Embryonic facial prominence (tissue), 1 donor: ENCODE results near the gene NOLC1.

Source experiments
- DNase-seq: peaks from one replicate; pipeline ENCODE4 v3.0.0-alpha.2; 2016; ENCODE audit errors: extremely low spot score

NOLC1 gene

GRCh38 chr10:102121739-102122372, 30.3 kb upstream of the NOLC1 start:
- DNase-seq, result no peak

- DNase-seq, result no peak
Measured at GRCh38 chr10:102122450-102122849, 29.7 kb upstream of the NOLC1 start.

- no peak for DNase-seq
Measured at GRCh38 chr10:102123223-102123622, 29.0 kb upstream of the NOLC1 start.

GRCh38 chr10:102131286-102132170, 20.7 kb upstream of the NOLC1 start:
- no peak for DNase-seq

- no peak for DNase-seq
Measured at GRCh38 chr10:102132193-102132562, 20.0 kb upstream of the NOLC1 start.

DNA sequence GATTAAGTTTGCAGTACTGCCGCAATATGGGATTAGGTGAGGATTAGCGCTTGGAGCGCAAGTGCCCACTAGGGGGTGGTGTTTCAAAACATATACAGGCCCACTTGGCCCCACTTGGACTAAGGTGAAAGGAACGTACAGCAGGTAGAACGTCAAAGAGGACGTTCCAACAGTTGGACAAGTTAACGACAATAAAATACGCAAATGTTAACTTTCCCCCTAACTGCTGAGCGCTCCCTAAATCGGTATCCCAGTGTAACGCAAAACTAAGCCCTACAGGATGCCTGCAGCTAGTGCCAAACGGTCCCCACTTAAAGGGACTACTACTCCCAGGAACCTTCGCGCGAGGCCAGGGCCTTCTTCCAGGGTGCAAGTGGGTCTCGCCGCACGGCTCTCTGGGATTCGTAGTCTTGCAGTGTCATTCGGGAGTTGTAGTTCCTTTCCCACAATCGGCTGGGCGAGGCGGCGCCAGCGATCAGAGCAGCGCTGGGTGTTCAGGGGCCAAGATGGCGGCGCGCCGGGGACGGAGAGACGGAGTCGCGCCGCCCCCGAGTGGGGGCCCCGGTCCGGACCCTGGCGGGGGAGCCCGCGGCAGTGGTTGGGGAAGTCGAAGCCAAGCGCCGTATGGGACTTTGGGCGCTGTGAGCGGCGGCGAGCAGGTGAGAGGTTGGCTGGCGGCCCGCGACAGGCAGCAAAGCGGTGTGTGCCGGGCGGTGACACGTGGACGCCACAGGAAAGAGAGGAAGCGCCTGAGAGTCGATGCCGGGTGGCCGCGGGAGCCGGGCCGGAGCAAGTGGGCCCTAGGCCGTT, 19.4 kb upstream of the NOLC1 start, which contains the start of gene PPRC1:
Gene PPRC1 (plus strand): TSS at position 478 of the 810 bp plus-strand sequence. CDS start 29 bp downstream, at position 507.
- DNase-seq, result peak; percentile 99

- peak; percentile 49 for DNase-seq
Measured at GRCh38 chr10:102133373-102134195, 18.6 kb upstream of the NOLC1 start.

GRCh38 chr10:102134416-102134815, 17.8 kb upstream of the NOLC1 start:
- no peak for DNase-seq

- DNase-seq, result no peak
Measured at GRCh38 chr10:102135956-102136526, 16.1 kb upstream of the NOLC1 start.

- DNase-seq, result no peak
Measured at GRCh38 chr10:102139281-102140110, 12.7 kb upstream of the NOLC1 start.

DNA sequence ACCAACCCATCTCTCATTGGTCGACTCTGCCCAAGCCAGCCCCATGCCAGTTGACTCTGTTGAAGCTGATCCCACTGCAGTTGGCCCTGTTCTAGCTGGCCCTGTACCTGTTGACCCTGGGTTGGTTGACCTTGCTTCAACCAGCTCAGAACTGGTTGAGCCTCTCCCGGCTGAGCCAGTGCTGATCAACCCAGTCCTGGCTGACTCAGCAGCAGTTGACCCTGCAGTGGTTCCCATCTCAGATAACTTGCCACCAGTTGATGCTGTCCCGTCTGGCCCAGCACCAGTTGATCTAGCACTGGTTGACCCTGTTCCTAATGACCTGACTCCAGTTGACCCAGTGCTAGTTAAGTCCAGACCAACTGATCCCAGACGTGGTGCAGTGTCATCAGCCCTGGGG, 12.0 kb upstream of the NOLC1 start:
- no peak for DNase-seq

- no peak for DNase-seq
Measured at GRCh38 chr10:102140913-102141540, 11.2 kb upstream of the NOLC1 start.

GRCh38 chr10:102141583-102142107, 10.5 kb upstream of the NOLC1 start:
- no peak for DNase-seq

- DNase-seq, result no peak
Measured at GRCh38 chr10:102146971-102147428, 5.2 kb upstream of the NOLC1 start.

DNA sequence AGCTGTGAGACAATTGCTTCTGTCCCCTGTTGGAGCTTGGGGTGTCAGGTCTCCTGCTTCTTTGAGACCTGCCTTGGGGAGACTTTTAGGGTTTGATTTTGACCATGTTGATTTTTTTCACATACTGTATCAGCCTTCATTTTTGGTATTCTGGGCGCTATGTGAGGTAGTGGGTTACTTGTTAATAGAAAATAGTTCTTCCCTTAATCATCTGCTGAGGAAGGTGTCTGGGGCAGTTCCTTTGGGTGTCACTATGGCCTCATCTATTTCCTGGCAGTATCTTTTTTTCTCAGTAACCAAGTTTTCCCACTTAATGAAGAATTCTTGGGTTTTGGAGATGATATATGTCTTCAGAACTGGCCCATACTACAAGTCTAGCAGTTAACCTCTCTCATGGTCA, 4.6 kb upstream of the NOLC1 start:
- DNase-seq, result no peak

DNA sequence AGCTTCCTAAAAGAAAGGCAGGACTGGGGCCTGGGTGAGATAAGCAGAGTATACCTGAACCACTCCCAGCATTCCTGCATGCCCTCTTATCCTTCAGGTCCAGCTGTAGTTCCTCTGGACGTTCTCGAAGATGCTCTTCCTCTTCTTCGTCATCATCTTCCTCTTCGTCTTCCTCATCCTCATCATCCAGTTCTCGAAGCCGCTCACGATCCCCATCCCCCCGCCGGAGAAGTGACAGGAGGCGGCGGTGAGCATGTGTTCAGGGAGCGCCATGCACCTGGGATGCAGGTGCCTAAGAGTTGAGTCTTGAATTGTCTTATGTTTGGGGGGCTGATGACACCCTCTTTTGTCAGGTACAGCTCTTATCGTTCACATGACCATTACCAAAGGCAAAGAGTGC, 3.9 kb upstream of the NOLC1 start:
- no peak for DNase-seq

GRCh38 chr10:102150970-102151773, 1.0 kb upstream of the NOLC1 start:
- DNase-seq, result no peak

- DNase-seq, result no peak
Measured at GRCh38 chr10:102152545-102152890, 329 bp downstream of the NOLC1 start.
